ENCODE measurements around the gene PPP1R26.

- TF ChIP-seq, protein P1, sequence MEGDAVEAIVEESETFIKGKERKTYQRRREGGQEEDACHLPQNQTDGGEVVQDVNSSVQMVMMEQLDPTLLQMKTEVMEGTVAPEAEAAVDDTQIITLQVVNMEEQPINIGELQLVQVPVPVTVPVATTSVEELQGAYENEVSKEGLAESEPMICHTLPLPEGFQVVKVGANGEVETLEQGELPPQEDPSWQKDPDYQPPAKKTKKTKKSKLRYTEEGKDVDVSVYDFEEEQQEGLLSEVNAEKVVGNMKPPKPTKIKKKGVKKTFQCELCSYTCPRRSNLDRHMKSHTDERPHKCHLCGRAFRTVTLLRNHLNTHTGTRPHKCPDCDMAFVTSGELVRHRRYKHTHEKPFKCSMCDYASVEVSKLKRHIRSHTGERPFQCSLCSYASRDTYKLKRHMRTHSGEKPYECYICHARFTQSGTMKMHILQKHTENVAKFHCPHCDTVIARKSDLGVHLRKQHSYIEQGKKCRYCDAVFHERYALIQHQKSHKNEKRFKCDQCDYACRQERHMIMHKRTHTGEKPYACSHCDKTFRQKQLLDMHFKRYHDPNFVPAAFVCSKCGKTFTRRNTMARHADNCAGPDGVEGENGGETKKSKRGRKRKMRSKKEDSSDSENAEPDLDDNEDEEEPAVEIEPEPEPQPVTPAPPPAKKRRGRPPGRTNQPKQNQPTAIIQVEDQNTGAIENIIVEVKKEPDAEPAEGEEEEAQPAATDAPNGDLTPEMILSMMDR (IDR thresholded peaks at IDR 0.05) = no peak
- TF ChIP-seq POLR2AphosphoS5 (IDR thresholded peaks at IDR 0.05) = no peak
These were observed 24.0 kb downstream of the PPP1R26 start for GRCh38 chr9:135503371-135504261.

All from stomach (tissue), 4 donors.